GM19467 (cell line): ENCODE data around the gene RORB.
"Not testable (repeated sequence)": the region's sequence is repeated elsewhere in the genome, so short reads cannot be mapped to it uniquely, and the experiment has no call there.

Experiments used
- ATAC-seq: cut with Tn5 transposase; IDR thresholded peaks from one replicate; pipeline ENCODE4 v1.9.1; 2021; ENCODE audit warnings: mild to moderate bottlenecking, moderate library complexity; ENCODE audit not compliant: unreplicated experiment

RORB gene

DNA sequence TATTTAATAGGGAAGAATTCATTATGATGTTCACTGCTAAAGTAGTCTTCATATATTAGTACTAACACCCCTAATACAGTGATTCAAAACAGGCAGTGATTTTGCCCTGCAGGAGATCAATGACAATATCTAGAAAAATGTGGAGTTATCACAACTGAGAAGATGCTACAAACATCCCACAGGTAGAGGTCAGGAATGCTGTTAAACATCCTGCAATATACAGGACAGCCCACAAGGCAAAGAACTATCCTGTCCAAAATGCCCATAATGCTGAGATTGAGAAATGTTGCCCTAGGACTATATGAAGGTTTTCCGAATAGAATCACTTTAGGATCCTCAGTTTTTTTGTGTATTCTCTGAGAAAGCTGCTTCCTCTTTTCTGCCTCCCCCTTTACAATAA is 15.3 kb downstream of the RORB start:
- ATAC-seq, result no peak

GRCh38 chr9:74513221-74513620 is 16.1 kb downstream of the RORB start:
- no peak for ATAC-seq

- ATAC-seq, result no peak
Observed at GRCh38 chr9:74517188-74517587, 20.1 kb downstream of the RORB start.

GRCh38 chr9:74519419-74519818 is 22.3 kb downstream of the RORB start:
- ATAC-seq, result no peak

DNA sequence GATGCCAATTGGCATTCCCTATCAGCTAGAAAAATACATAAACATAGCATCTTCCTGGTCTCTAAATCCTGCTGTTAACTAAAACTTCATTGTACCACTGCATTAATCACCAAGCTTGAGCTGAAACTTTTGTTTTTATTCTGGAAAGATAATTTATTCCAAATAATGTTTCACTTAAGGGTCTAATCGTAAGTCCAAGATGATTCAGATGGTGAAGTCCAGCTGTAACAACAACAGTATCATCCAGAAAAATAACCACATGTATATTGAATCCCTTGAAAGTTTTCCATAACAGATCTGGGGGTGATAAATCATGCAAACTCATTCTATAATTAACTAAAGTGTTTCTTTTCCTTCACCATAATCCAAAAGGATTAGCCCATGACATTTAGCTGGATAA is 23.9 kb downstream of the RORB start:
- ATAC-seq, result no peak

- ATAC-seq, result no peak
Observed at GRCh38 chr9:74524289-74524688, 27.2 kb downstream of the RORB start.

- no peak for ATAC-seq
Observed at GRCh38 chr9:74526215-74526614, 29.1 kb downstream of the RORB start.

DNA sequence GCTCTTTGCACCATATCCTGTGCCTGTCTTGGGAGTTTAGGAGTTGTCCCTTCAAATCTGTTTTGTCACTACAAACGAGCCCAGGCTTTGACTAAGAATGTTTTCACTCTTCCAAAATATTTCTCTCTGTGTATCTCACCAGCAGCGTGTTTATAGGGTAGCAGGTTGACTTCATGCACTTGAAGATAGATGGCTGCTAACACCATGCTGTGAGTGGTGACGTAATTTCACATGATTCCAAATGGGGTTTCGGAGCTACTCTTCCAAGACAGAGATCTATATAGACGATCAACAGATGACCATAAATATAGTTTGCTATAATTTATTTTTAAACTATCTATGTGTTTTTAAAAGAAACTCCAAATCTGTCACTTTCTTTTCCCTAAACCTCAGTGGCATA is 30.6 kb downstream of the RORB start:
- no peak for ATAC-seq

DNA sequence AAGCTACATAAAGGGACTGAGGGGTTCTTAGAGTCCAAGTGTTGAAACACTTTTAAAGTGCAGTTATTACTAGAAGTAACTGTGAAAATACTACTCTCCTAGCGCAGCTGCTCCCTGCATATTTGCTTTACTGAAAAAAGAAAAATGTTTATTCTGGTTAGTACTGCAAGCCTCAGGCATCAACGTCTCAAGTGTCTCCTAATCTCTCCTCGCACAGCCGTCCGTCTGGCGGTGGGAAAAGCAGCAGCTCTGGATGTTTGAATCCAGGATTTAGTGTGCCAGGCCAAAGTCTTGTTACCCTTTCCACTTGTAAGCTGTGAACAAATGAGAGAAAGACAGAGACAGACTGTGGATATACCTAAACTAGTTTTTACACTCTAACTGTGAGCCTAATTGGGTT is 31.1 kb downstream of the RORB start:
- ATAC-seq, result no peak

DNA sequence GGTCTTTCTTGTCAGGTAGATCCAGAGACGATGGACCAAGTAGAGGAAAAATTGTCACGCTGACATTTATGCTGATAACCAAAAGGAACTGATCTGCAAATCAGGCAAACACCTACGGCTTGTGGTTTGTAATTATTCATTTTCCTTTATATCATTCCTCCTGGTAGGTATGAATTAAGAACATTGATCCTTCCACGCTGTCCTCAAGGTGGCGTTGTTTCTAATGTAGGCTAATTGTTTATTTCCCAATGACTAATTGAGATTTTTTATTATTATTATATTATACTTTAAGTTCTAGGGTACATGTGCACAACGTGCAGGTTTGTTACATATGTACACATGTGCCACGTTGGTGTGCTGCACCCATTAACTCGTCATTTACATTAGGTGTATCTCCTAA is 33.3 kb downstream of the RORB start:
- not testable (repeated sequence) for ATAC-seq

GRCh38 chr9:74533253-74533652 is 36.1 kb downstream of the RORB start:
- ATAC-seq, result no peak

- no peak for ATAC-seq
Observed at GRCh38 chr9:74534841-74535240, 37.7 kb downstream of the RORB start.

DNA sequence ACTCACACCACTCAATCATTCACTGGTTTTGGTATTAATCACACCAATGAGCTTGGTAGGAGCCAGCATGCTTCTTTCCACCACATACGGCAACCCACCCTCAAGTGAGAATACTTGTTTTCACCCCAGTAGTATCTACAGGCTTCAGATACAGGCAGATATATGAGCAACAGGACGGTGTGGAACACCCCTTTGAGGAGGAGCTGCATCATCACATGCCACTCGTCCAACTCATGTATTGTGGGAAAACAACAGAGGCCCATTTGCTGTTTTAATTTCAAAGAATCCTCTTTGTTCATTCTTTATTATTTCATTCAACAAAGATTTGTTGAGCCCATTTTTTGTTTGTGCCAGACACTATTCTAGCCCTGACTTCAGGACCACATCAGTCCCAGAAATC is 46.0 kb downstream of the RORB start:
- ATAC-seq, result no peak

DNA sequence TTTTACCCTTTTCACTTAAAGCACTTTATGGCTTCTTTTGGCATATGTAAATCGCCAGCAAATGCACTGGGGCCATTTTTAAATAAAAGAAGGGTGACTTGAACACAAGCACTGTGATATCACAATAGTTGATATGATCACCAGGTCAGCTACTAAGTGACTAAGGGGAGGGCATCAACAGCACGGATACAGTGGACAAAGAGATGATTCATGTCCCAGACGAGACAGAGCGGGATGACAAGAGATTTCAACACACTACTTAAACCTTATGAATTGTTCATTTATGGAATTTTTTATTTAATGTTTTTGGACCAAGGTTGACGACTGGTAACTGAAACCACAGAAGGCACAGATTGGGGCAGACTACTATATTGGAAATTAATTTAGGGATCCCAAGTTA is 54.1 kb downstream of the RORB start:
- no peak for ATAC-seq

DNA sequence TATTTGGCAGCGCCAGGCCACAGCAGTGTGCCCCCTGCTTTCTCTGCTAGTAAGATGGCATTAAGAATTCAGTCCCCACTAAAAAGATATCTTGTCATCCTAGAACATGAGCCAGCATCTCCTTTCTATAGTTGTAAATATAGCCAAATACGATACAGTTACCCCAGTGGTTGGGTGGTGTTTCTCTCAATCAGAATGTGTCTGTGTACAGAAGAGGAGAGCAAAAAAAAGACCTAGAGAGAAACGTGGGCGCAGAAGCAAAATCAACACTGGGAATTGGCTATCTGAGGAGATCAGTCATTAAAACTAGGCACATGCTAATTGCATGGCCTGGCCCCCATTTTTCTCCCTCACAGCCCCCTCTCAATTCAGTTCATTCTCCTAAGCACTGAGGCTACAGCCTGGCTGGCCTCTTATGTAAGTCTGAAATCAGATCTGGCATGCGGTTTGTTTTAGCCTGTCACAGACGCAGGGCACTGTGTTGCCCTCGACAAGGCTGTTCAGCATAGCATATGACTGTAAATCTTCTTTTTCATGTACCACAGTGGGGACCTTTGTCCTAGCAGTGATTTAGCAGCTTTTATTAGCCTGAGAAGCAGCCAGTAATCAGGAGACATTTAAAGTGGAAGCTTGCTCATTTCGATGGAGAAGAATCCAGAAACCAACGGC is 57.8 kb downstream of the RORB start:
- ATAC-seq, result no peak

GRCh38 chr9:74555565-74555964 is 58.4 kb downstream of the RORB start:
- ATAC-seq, result no peak

- peak; percentile 72 for ATAC-seq
Observed at GRCh38 chr9:74556685-74557084, 59.5 kb downstream of the RORB start.

GRCh38 chr9:74557571-74557970 is 60.4 kb downstream of the RORB start:
- ATAC-seq, result no peak

DNA sequence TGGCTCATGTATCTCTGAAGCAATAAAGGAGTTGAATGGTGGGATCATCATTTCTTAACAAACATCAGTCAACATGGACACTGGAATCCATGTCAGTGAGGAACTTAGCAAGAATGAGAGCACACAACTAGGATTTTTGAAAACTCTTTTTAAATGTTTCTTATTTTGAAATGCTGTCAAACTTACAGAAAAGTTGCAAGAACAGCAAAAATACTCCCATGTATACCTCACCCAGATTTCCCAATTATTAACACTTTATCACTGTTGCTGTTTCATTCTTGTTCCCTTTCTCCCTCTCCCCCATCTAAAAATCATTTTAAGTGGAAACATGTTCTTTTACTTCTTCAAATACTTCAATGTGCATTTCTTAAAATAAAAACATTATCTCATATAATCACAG is 65.5 kb downstream of the RORB start:
- ATAC-seq, result no peak

- ATAC-seq, result no peak
Observed at GRCh38 chr9:74570879-74571512, 73.9 kb downstream of the RORB start.

- peak; percentile 64 for ATAC-seq
Observed at GRCh38 chr9:74573640-74574191, 76.6 kb downstream of the RORB start.

GRCh38 chr9:74576176-74576575 is 79.0 kb downstream of the RORB start:
- ATAC-seq, result no peak

DNA sequence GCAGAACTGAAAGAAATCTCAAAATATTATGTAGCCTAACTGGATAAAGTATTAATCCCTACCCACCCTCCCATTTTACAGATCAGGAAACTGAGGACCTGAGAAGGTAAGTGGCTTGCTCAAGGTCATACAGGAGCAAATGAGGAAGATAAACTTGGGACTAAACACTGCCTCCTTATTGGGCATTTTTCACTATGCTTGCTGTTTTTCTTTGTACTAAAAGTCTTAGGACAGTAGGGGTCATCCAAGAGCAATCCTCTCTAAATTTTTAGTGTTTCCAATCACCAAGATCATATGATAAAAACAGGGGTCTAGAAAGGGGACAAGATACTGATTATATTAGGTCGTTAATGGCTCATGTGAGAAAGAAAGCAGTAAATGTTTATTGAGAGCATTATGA is 80.8 kb downstream of the RORB start:
- no peak for ATAC-seq
